Progenitor cell of endocrine pancreas (in vitro differentiated cells): Measurements from ENCODE around the gene PLCB2. TPM values are rescaled to one million over a fixed set of nuclear protein-coding genes. Genes with fewer than 3 reads are reported as not detected.
A peak's percentile ranks its signal among the peaks of the same experiment; 100 is the strongest.

Experiments
- DNase-seq: peaks from one replicate; pipeline ENCODE4 v3.0.0; 2021; ENCODE audit warnings: low spot score; ENCODE audit not compliant: unreplicated experiment
- H3K27ac Mint-ChIP-seq: 2 replicates; pipeline ENCODE4 v1.8.0; 2021; ENCODE audit warnings: mild to moderate bottlenecking, moderate library complexity, mixed read lengths
- H3K27me3 Mint-ChIP-seq: 2 replicates; pipeline ENCODE4 v1.8.0; 2021; ENCODE audit warnings: mixed read lengths
- H3K36me3 Mint-ChIP-seq: 2 replicates; pipeline ENCODE4 v1.8.0; 2022; ENCODE audit warnings: mixed read lengths; ENCODE audit not compliant: insufficient read depth
- H3K4me1 Mint-ChIP-seq: 2 replicates; pipeline ENCODE4 v1.8.0; 2021; ENCODE audit warnings: low read depth, mixed read lengths
- H3K4me3 Mint-ChIP-seq: 2 replicates; pipeline ENCODE4 v1.8.0; 2021; ENCODE audit warnings: low read depth, mild to moderate bottlenecking, moderate library complexity, mixed read lengths
- H3K9me3 Mint-ChIP-seq: 2 replicates; pipeline ENCODE4 v1.8.0; 2021; ENCODE audit warnings: low read depth, mixed read lengths
- total RNA-seq: library from RNA; stranded (reverse); gene quantifications from 2 replicates; pipeline ENCODE4 v1.2.1, GENCODE V29; 2021
- TF ChIP-seq, protein P1 (sequence below): fragments of 200-600 bp; sonication (generic); IDR thresholded peaks from one replicate; pipeline ENCODE4 v1.5.0; 2021; ENCODE audit warnings: antibody characterized with exemption, mild to moderate bottlenecking; ENCODE audit not compliant: unreplicated experiment

Gene PLCB2
- total RNA-seq, 1 donor from 2014 or later, result 2.5 TPM

DNA sequence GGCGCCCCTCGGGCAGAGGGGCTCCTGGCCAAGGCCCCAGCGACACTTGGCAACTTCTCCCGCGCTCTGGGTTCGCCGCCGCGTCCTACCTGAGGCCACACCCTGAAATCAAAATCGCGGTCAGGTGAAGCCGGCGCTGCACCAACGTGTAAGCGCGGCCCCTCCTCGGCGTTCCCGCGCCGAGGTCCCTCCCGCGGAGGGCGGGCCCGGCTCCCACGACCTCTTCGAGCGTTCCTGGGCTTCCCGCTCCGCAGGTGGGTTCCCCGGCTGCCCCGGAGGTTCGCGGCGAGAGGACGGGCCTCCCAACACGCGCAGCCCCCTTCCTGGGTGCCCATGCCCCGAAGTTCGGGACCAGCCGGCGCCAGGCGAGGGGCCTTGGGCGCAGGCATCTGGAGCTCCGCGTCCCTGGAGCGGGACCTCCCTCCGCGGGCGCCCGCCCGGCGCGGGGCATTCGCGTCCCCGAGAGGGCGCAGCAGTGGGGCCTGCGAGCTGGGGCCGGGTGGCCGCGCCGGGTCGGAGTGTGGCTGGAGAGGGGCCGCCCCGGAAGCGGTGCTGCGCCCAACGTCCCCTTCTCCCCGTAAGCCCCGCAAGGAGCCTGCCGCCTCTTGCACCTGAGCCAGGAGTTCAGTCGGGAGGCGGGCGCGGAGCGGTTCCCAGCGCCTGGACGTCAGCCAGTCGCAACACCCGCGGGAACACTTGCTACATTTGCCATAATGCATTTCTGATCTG is 55.1 kb downstream of the PLCB2 start:
- H3K9me3 Mint-ChIP-seq, result no peaks in the 10 kb centered on the region
- TF ChIP-seq, protein P1, sequence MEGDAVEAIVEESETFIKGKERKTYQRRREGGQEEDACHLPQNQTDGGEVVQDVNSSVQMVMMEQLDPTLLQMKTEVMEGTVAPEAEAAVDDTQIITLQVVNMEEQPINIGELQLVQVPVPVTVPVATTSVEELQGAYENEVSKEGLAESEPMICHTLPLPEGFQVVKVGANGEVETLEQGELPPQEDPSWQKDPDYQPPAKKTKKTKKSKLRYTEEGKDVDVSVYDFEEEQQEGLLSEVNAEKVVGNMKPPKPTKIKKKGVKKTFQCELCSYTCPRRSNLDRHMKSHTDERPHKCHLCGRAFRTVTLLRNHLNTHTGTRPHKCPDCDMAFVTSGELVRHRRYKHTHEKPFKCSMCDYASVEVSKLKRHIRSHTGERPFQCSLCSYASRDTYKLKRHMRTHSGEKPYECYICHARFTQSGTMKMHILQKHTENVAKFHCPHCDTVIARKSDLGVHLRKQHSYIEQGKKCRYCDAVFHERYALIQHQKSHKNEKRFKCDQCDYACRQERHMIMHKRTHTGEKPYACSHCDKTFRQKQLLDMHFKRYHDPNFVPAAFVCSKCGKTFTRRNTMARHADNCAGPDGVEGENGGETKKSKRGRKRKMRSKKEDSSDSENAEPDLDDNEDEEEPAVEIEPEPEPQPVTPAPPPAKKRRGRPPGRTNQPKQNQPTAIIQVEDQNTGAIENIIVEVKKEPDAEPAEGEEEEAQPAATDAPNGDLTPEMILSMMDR, result no peak
- peak; percentile 43 for DNase-seq
- peaks cover 4% of the 10 kb centered on the region for H3K4me1 Mint-ChIP-seq
- peaks cover 41% of the 10 kb centered on the region for H3K27me3 Mint-ChIP-seq
- H3K36me3 Mint-ChIP-seq, result no peaks in the 10 kb centered on the region
- H3K27ac Mint-ChIP-seq, result peak overlapping the region; percentile 90
- H3K4me3 Mint-ChIP-seq, result peak overlapping the region; percentile 83

DNA sequence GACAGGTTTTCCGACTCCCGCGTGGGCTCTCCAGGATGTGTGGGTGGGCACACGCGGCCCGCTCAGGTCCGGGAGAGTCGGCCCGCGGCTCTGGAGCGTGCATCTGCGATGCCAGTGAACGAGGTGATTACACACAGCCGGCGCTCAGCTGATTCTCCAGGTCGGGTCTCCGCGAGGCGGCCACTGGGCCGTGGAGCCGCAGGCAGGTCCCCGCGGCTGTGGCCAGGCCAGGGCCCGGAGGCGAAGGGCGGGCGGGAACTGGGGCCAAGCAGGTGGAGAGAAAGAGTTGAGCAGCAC is 55.6 kb downstream of the PLCB2 start:
- H3K27me3 Mint-ChIP-seq, result peaks cover 43% of the 10 kb centered on the region
- TF ChIP-seq, protein P1, result no peak
- no peak overlapping the region for H3K27ac Mint-ChIP-seq
- H3K9me3 Mint-ChIP-seq, result no peaks in the 10 kb centered on the region
- peak overlapping the region; percentile 51 for H3K4me3 Mint-ChIP-seq
- H3K4me1 Mint-ChIP-seq, result peaks cover 4% of the 10 kb centered on the region
- no peaks in the 10 kb centered on the region for H3K36me3 Mint-ChIP-seq
- DNase-seq, result no peak

DNA sequence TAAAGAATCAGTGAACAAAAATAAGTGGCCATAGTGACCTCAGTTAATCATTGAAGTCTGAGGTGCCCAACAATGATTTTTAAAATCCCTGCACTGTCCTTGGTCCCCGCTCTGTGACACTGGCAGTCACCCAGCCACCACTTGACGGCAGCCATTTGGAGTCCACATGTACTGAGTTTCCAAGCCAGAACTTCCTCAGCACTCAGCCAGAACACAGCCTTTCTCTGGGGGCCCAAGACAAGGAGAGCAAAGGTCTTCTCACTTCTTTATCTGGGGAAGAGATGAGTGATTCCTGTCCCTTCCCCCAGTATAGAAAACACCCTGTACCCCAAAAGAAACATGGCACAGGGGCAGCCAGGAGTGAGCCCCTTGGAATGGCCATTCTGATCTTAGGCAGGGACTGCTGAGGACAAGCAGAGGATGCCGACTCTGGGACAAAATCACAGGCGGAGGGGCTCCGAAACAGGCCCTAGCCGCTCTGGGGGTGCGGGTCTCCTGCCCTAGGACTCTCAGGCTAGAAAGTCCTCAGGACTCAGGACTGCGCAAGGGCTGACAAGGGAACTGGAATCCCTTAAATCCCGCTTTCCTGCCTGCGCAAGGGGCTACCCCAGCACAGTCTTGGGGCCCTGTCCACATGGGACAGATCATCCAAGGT is 56.1 kb downstream of the PLCB2 start:
- DNase-seq, result no peak
- Mint-ChIP-seq H3K27me3 (peaks cover 43% of the 10 kb centered on the region), H3K9me3 (no peaks in the 10 kb centered on the region), H3K4me1 (peaks cover 4% of the 10 kb centered on the region), H3K27ac (no peak overlapping the region), H3K4me3 (peak overlapping the region; percentile 51), H3K36me3 (no peaks in the 10 kb centered on the region)
- TF ChIP-seq, protein P1, result no peak

DNA sequence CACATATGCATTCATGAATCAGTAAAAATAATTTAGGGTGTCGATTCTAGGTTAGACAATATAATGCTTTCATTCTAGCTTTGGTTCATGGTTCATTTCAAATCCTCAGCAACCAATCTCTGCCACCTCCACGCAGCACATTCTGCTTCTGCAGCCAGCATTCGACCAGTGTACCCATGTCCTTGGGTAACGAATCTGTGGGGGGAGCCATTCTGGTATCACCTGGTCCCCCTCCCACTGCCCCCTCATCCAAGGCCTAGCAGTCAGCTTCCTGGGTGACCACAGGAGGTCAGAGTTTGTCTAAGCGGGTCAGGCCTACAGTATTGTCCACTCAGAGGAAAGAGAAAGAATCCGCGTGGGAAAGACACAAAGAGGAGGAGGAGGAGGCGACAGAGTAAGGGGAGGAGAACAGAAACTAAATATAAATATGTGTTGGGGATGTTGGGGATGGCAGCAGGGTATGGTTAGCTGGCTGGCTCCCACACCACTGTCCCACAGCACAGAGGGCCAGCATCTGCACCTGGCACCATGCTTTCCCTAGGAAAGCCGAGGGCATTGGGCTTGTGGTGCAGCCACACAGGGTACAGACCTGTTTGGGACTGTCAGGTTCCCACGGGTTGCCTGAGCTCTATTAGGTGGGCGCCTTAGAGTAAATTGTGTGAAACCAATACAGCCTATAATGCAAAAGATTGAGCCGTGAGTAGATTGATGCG is 56.8 kb downstream of the PLCB2 start:
- H3K27ac Mint-ChIP-seq, result no peak overlapping the region
- H3K27me3 Mint-ChIP-seq, result peaks cover 43% of the 10 kb centered on the region
- H3K9me3 Mint-ChIP-seq, result no peaks in the 10 kb centered on the region
- H3K36me3 Mint-ChIP-seq, result no peaks in the 10 kb centered on the region
- no peak overlapping the region for H3K4me3 Mint-ChIP-seq
- TF ChIP-seq, protein P1, result no peak
- H3K4me1 Mint-ChIP-seq, result peaks cover 6% of the 10 kb centered on the region
- no peak for DNase-seq

DNA sequence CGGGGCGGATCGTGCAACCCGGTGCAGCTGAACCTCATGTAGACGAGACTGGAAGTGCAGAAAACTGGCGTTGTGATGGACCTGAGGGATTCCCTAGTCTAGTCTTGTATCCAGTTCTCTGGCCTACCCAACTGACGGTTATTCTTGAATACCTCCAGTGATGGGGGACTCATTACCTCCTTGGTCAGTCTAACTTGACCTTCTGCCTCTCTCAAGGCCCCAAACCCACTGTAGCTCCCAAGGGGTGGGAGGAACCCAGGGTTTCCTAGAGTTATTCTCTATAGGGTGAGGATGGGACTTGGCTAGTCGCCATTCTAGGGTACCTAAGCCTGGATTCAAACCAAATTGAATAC is 57.5 kb downstream of the PLCB2 start:
- Mint-ChIP-seq H3K9me3 (no peaks in the 10 kb centered on the region), H3K27ac (no peak overlapping the region), H3K4me1 (peaks cover 11% of the 10 kb centered on the region), H3K4me3 (no peak overlapping the region), H3K36me3 (no peaks in the 10 kb centered on the region), H3K27me3 (peaks cover 43% of the 10 kb centered on the region)
- DNase-seq, result no peak
- TF ChIP-seq, protein P1, result no peak
